Mesenchymal stem cell (in vitro differentiated cells and primary cell): ENCODE results near the gene PCDHGB4.

Source experiments
- DNase-seq: peaks from one replicate; pipeline ENCODE4 v3.0.0-alpha.2; 2013
- H2AFZ ChIP-seq: one replicate; pipeline ENCODE4 v1.6.1; 2013; ENCODE audit warnings: low read depth, mild to moderate bottlenecking, control low read depth, inconsistent platforms, low read length, moderate library complexity
- H2AK5ac ChIP-seq: 2 replicates; pipeline ENCODE4 v1.6.1; 2013; ENCODE audit warnings: low read length, moderate library complexity, mild to moderate bottlenecking, inconsistent platforms; ENCODE audit not compliant: severe bottlenecking
- H2BK120ac ChIP-seq: one replicate; pipeline ENCODE4 v1.6.1; 2013; ENCODE audit warnings: low read depth, mild to moderate bottlenecking, inconsistent platforms, low read length, moderate library complexity
- H2BK12ac ChIP-seq, 2 experiments: one replicate each; pipeline ENCODE4 v1.6.1; 2013; ENCODE audit warnings: inconsistent platforms in 2 of 2, low read length in 2 of 2, mild to moderate bottlenecking in 2 of 2, moderate library complexity in 2 of 2, control low read depth in 1 of 2
- H2BK15ac ChIP-seq: one replicate; pipeline ENCODE4 v1.6.1; 2013; ENCODE audit warnings: mild to moderate bottlenecking, low read depth, inconsistent platforms; ENCODE audit not compliant: poor library complexity, severe bottlenecking
- H2BK5ac ChIP-seq: 2 replicates; pipeline ENCODE4 v1.6.1; 2013; ENCODE audit warnings: low read depth, mild to moderate bottlenecking, low read length, control low read depth, inconsistent platforms; ENCODE audit not compliant: poor library complexity, severe bottlenecking
- H3K14ac ChIP-seq, 2 experiments: one replicate each; pipeline ENCODE4 v1.6.1; 2013; ENCODE audit warnings: inconsistent platforms in 2 of 2, low read length in 2 of 2, control low read depth in 1 of 2, mild to moderate bottlenecking in 1 of 2, moderate library complexity in 1 of 2
- H3K18ac ChIP-seq, 2 experiments: one replicate each; pipeline ENCODE4 v1.6.1; 2013; ENCODE audit warnings: inconsistent platforms in 2 of 2, low read length in 2 of 2, control low read depth in 1 of 2, low read depth in 1 of 2, mild to moderate bottlenecking in 1 of 2
- H3K23ac ChIP-seq, 2 experiments: one replicate each; pipeline ENCODE4 v1.6.1; 2013; ENCODE audit warnings: inconsistent platforms in 2 of 2, low read length in 2 of 2, mild to moderate bottlenecking in 2 of 2, moderate library complexity in 2 of 2, control low read depth in 1 of 2
- H3K27ac ChIP-seq: 2 replicates; pipeline ENCODE4 v1.5.1; 2013; ENCODE audit warnings: mild to moderate bottlenecking, moderate library complexity, low read length, control low read depth, inconsistent platforms; ENCODE audit not compliant: poor library complexity, severe bottlenecking
- H3K27me3 ChIP-seq, 2 experiments: 2 replicates each; pipeline versions ENCODE4 v1.6.1 to v1.7.0; 2013; ENCODE audit warnings: low read length in 2 of 2, mild to moderate bottlenecking in 2 of 2, moderate library complexity in 2 of 2, control low read depth in 1 of 2, inconsistent platforms in 1 of 2; ENCODE audit not compliant: control insufficient read depth in 1 of 2, insufficient read depth in 1 of 2
- H3K36me3 ChIP-seq, 2 experiments: 2 replicates each; pipeline versions ENCODE4 v1.6.1 to v1.7.0; 2013; ENCODE audit warnings: low read length in 2 of 2, control low read depth in 1 of 2, inconsistent platforms in 1 of 2, low read depth in 1 of 2, mild to moderate bottlenecking in 1 of 2; ENCODE audit not compliant: insufficient read depth in 2 of 2, control insufficient read depth in 1 of 2
- H3K4ac ChIP-seq, 2 experiments: one replicate each; pipeline ENCODE4 v1.6.1; 2013; ENCODE audit warnings: inconsistent platforms in 2 of 2, low read length in 2 of 2, mild to moderate bottlenecking in 2 of 2, moderate library complexity in 2 of 2, control low read depth in 1 of 2, low read depth in 1 of 2
- H3K4me1 ChIP-seq: 2 replicates; pipeline ENCODE4 v1.6.1; 2013; ENCODE audit warnings: low read depth, low read length, control low read depth; ENCODE audit not compliant: control insufficient read depth, insufficient read depth
- H3K4me2 ChIP-seq: 2 replicates; pipeline ENCODE4 v1.6.1; 2013; ENCODE audit warnings: low read length, mild to moderate bottlenecking, inconsistent platforms; ENCODE audit not compliant: poor library complexity, severe bottlenecking
- H3K4me3 ChIP-seq, 2 experiments: 2 replicates each; pipeline versions ENCODE4 v1.5.1 to v1.7.0; 2013; ENCODE audit warnings: low read length in 2 of 2, mild to moderate bottlenecking in 2 of 2, control low read depth in 1 of 2, low read depth in 1 of 2; ENCODE audit not compliant: insufficient read depth in 1 of 2
- H3K79me1 ChIP-seq: replicated peaks from 2 replicates; pipeline ENCODE4 v1.6.1; 2013; ENCODE audit warnings: mild to moderate bottlenecking, control low read depth, low read length, inconsistent platforms; ENCODE audit not compliant: poor library complexity, severe bottlenecking
- H3K9ac ChIP-seq: 2 replicates; pipeline ENCODE4 v1.7.0; 2013; ENCODE audit warnings: mild to moderate bottlenecking, low read length, moderate library complexity
- H3K9me3 ChIP-seq: 2 replicates; pipeline ENCODE4 v1.7.0; 2013; ENCODE audit warnings: mild to moderate bottlenecking, low read length; ENCODE audit not compliant: control insufficient read depth
- H4K8ac ChIP-seq: one replicate; pipeline ENCODE4 v1.6.1; 2013; ENCODE audit warnings: inconsistent platforms, mild to moderate bottlenecking, low read length, moderate library complexity
- H4K91ac ChIP-seq: one replicate; pipeline ENCODE4 v1.6.1; 2013; ENCODE audit warnings: mild to moderate bottlenecking, low read length, inconsistent platforms
- WGBS: methylation state at CpG from one replicate; pipeline ENCODE4 v1.1.7; 2013; ENCODE audit warnings: mixed read lengths; 5-methylcytosine and 5-hydroxymethylcytosine counted together

Gene PCDHGB4

GRCh38 chr5:141369994-141370848, 17.3 kb upstream of the PCDHGB4 start, which contains the start of gene PCDHGB3:
Gene PCDHGB3, plus strand, starts transcription at chr5:141370242. Its CDS starts 153 bp downstream, at chr5:141370395.
- no peak for DNase-seq
- Histone ChIP-seq H3K27me3 (peaks cover 0 to 13% of the 10 kb centered on the region in 2 experiments), H3K79me1 (no peaks in the 10 kb centered on the region), H4K8ac (no peak within 1 kb of the TSS), H4K91ac (no peak within 1 kb of the TSS), H3K23ac (no peak within 1 kb of the TSS), H3K9me3 (peaks cover 55% of the 10 kb centered on the region), H3K9ac (peak within 1 kb of the TSS; percentile 45), H2BK12ac (no peak within 1 kb of the TSS), H2AFZ (no peak within 1 kb of the TSS), H3K4me2 (no peak within 1 kb of the TSS), H3K27ac (no peak within 1 kb of the TSS), H3K4ac (no peak within 1 kb of the TSS), H3K18ac (no peak within 1 kb of the TSS), H3K36me3 (peaks cover 0 to 8% of the 10 kb centered on the region in 2 experiments), H3K4me1 (no peaks in the 10 kb centered on the region), H2BK15ac (no peak within 1 kb of the TSS), H2BK120ac (no peak within 1 kb of the TSS), H2BK5ac (no peak within 1 kb of the TSS), H3K14ac (no peak within 1 kb of the TSS), H2AK5ac (no peak within 1 kb of the TSS), H3K4me3 (peak within 1 kb of the TSS in 1 of 2 experiments; percentile 71)
- 91% methylated on average over 32 of the region's 32 CpGs for WGBS

- Histone ChIP-seq H3K18ac (no peak overlapping the region), H3K23ac (no peak overlapping the region), H3K4me1 (no peaks in the 10 kb centered on the region), H3K36me3 (peaks cover 0 to 8% of the 10 kb centered on the region in 2 experiments), H3K9ac (no peak overlapping the region), H3K79me1 (no peaks in the 10 kb centered on the region), H4K8ac (no peak overlapping the region), H2BK5ac (no peak overlapping the region), H2AFZ (no peak overlapping the region), H2BK120ac (no peak overlapping the region), H3K9me3 (peaks cover 48% of the 10 kb centered on the region), H3K14ac (no peak overlapping the region), H3K27me3 (peaks cover 0 to 13% of the 10 kb centered on the region in 2 experiments), H3K4ac (no peak overlapping the region), H3K4me3 (peak overlapping the region; percentile 30 to 31), H2BK15ac (no peak overlapping the region), H2AK5ac (no peak overlapping the region), H4K91ac (no peak overlapping the region), H2BK12ac (no peak overlapping the region), H3K4me2 (no peak overlapping the region), H3K27ac (no peak overlapping the region)
- no peak for DNase-seq
- 94% methylated on average over 69 of the region's 69 CpGs for WGBS
Measured at GRCh38 chr5:141371572-141372475, 15.7 kb upstream of the PCDHGB4 start.

- Histone ChIP-seq H3K23ac (no peak within 1 kb of the TSS), H2AK5ac (no peak within 1 kb of the TSS), H2BK5ac (no peak within 1 kb of the TSS), H2BK120ac (no peak within 1 kb of the TSS), H3K18ac (no peak within 1 kb of the TSS), H2BK12ac (no peak within 1 kb of the TSS), H2BK15ac (no peak within 1 kb of the TSS), H3K4me2 (no peak within 1 kb of the TSS), H3K27me3 (peaks cover 0 to 13% of the 10 kb centered on the region in 2 experiments), H3K14ac (no peak within 1 kb of the TSS), H3K4me3 (peak within 1 kb of the TSS in 1 of 2 experiments; percentile 75), H3K27ac (no peak within 1 kb of the TSS), H3K36me3 (peaks cover 0 to 8% of the 10 kb centered on the region in 2 experiments), H3K79me1 (no peaks in the 10 kb centered on the region), H4K8ac (no peak within 1 kb of the TSS), H4K91ac (no peak within 1 kb of the TSS), H2AFZ (no peak within 1 kb of the TSS), H3K9ac (peak within 1 kb of the TSS; percentile 51), H3K4me1 (no peaks in the 10 kb centered on the region), H3K4ac (no peak within 1 kb of the TSS), H3K9me3 (peaks cover 57% of the 10 kb centered on the region)
- WGBS, result 89% methylated on average over 27 of the region's 27 CpGs
- DNase-seq, result no peak
Measured at GRCh38 chr5:141373673-141374317, 13.7 kb upstream of the PCDHGB4 start, which contains the start of gene PCDHGA6. Gene PCDHGA6, plus strand, starts transcription at chr5:141373891. Its CDS starts 193 bp downstream, at chr5:141374084.
